H1 (cell line): ENCODE results near the gene FCHSD1. TPM values are rescaled to one million over a fixed set of nuclear protein-coding genes. Genes with fewer than 3 reads are reported as not detected.
A peak's percentile ranks its signal among the peaks of the same experiment; 100 is the strongest.

Experiments used
- CTCF ChIA-PET: fragments of 300-600 bp; sonication (Branson Sonifier 250); formaldehyde crosslinking; loops from one replicate; lab custom pipeline; 2021; ENCODE audit not compliant: partially characterized antibody; lab: Charles Lee
- POLR2A ChIA-PET: fragments of 300-600 bp; sonication (Branson Sonifier 250); formaldehyde crosslinking; loops from one replicate; lab custom pipeline; 2021; ENCODE audit warnings: inconsistent platforms; ENCODE audit not compliant: partially characterized antibody; lab: Charles Lee
- DNase-seq, 2 experiments: peaks; one replicate each; pipeline versions ENCODE4 v3.0.0 to v3.0.0-alpha.2; 2010 to 2022; ENCODE audit warnings: low spot score in 2 of 2, low read depth in 1 of 2, mixed read lengths in 1 of 2
- FAIRE-seq: peaks from 2 replicates; lab custom pipeline; 2011; peaks lifted over from hg19 to GRCh38; lab: Jason Lieb, UNC
- H2AFZ ChIP-seq: 2 replicates; pipeline ENCODE4 v1.8.1; 2012; ENCODE audit warnings: low read length, inconsistent platforms
- H2AK5ac ChIP-seq: 2 replicates; pipeline ENCODE4 v1.6.1; 2013; ENCODE audit warnings: low read depth, low read length
- H2BK120ac ChIP-seq: replicated peaks from 2 replicates; pipeline ENCODE3; 2013; ENCODE audit warnings: low read depth, low read length, inconsistent platforms
- H2BK12ac ChIP-seq: 2 replicates; pipeline ENCODE4 v1.6.1; 2013; ENCODE audit warnings: low read depth, low read length
- H2BK15ac ChIP-seq: 2 replicates; pipeline ENCODE4 v1.6.1; 2013; ENCODE audit warnings: low read length
- H2BK20ac ChIP-seq: 2 replicates; pipeline ENCODE4 v1.6.1; 2013; ENCODE audit warnings: low read length
- H2BK5ac ChIP-seq: 2 replicates; pipeline ENCODE4 v1.6.1; 2013; ENCODE audit warnings: low read depth, low read length
- H3K14ac ChIP-seq: 2 replicates; pipeline ENCODE4 v1.6.1; 2013; ENCODE audit warnings: inconsistent platforms; ENCODE audit not compliant: insufficient read length
- H3K18ac ChIP-seq: 2 replicates; pipeline ENCODE4 v1.6.1; 2013; ENCODE audit warnings: low read length; ENCODE audit errors: extremely low read depth
- H3K23ac ChIP-seq: 2 replicates; pipeline ENCODE4 v1.6.1; 2013; ENCODE audit warnings: inconsistent platforms; ENCODE audit not compliant: insufficient read length
- H3K23me2 ChIP-seq: 2 replicates; pipeline ENCODE4 v1.6.1; 2013; ENCODE audit warnings: low read depth, low read length
- H3K27ac ChIP-seq: 2 replicates; pipeline ENCODE4 v1.6.1; 2011; ENCODE audit warnings: low read depth, low read length, inconsistent platforms
- H3K27me3 ChIP-seq, 4 experiments: replicated peaks in 1 of 4; 1 replicate in 1 of 4; 2 replicates in 3 of 4; pipeline versions ENCODE4 v1.6.1 to v1.8.1; 2011 to 2013; ENCODE audit warnings: low read length in 3 of 4, mild to moderate bottlenecking in 3 of 4, inconsistent platforms in 2 of 4, mixed read lengths in 2 of 4, moderate library complexity in 1 of 4; ENCODE audit not compliant: control insufficient read depth in 3 of 4, insufficient read depth in 3 of 4; ENCODE audit errors: extremely low read depth in 1 of 4
- H3K36me3 ChIP-seq, 4 experiments: 2 replicates each; pipeline versions ENCODE4 v1.6.1 to v1.8.1; 2011 to 2013; ENCODE audit warnings: mild to moderate bottlenecking in 4 of 4, low read length in 3 of 4, moderate library complexity in 2 of 4, control low read depth in 1 of 4, inconsistent platforms in 1 of 4; ENCODE audit not compliant: insufficient read depth in 4 of 4, control insufficient read depth in 2 of 4
- H3K4ac ChIP-seq: replicated peaks from 2 replicates; pipeline ENCODE3; 2013; ENCODE audit warnings: low read length, low read depth, mixed read lengths, inconsistent platforms; ENCODE audit not compliant: insufficient read length
- H3K4me1 ChIP-seq, 4 experiments: replicated peaks in 1 of 4; 1 replicate in 1 of 4; 2 replicates in 3 of 4; pipeline versions ENCODE4 v1.6.1 to v1.8.1; 2011 to 2013; ENCODE audit warnings: low read length in 3 of 4, inconsistent platforms in 2 of 4, mixed read lengths in 1 of 4; ENCODE audit not compliant: insufficient read depth in 4 of 4, control insufficient read depth in 3 of 4
- H3K4me2 ChIP-seq, 2 experiments: 2 replicates each; pipeline versions ENCODE4 v1.6.1 to v1.8.1; 2011 to 2013; ENCODE audit warnings: low read depth in 2 of 2, low read length in 2 of 2, control low read depth in 1 of 2, inconsistent platforms in 1 of 2, mild to moderate bottlenecking in 1 of 2; ENCODE audit not compliant: insufficient read depth in 1 of 2
- H3K4me3 ChIP-seq, 4 experiments: fragments of 200-600, 300-600 bp in 1 of 4; sonication (generic), shearing (Covaris generic), sonication (Bioruptor Twin) in 1 of 4; 2 replicates each; pipeline versions ENCODE4 v1.5.1 to v1.8.1; 2011 to 2016; ENCODE audit warnings: low read length in 4 of 4, low read depth in 3 of 4, control low read depth in 2 of 4, inconsistent platforms in 2 of 4, mild to moderate bottlenecking in 2 of 4, mixed read lengths in 1 of 4, moderate library complexity in 1 of 4; ENCODE audit not compliant: insufficient read depth in 2 of 4; ENCODE audit errors: extremely low read depth in 1 of 4
- H3K56ac ChIP-seq: replicated peaks from 2 replicates; pipeline ENCODE3; 2013; ENCODE audit warnings: low read depth, mild to moderate bottlenecking, mixed read lengths, low read length, inconsistent platforms; ENCODE audit not compliant: insufficient read length
- H3K79me1 ChIP-seq: 2 replicates; pipeline ENCODE4 v1.6.1; 2013; ENCODE audit warnings: low read depth, low read length, control low read depth
- H3K79me2 ChIP-seq, 2 experiments: 2 replicates each; pipeline versions ENCODE4 v1.6.1 to v1.8.1; 2012 to 2013; ENCODE audit warnings: low read length in 2 of 2, mild to moderate bottlenecking in 2 of 2, inconsistent platforms in 1 of 2; ENCODE audit not compliant: insufficient read depth in 2 of 2, control insufficient read depth in 1 of 2
- H3K9ac ChIP-seq, 4 experiments: replicated peaks in 1 of 4; 1 replicate in 1 of 4; 2 replicates in 3 of 4; pipeline versions ENCODE4 v1.6.1 to v1.8.1; 2011 to 2013; ENCODE audit warnings: low read depth in 3 of 4, low read length in 3 of 4, control low read depth in 2 of 4, mild to moderate bottlenecking in 2 of 4, moderate library complexity in 2 of 4, inconsistent platforms in 1 of 4; ENCODE audit errors: extremely low read depth in 1 of 4
- H3K9me3 ChIP-seq, 2 experiments: 2 replicates each; pipeline versions ENCODE4 v1.6.1 to v1.8.1; 2012 to 2013; ENCODE audit warnings: mild to moderate bottlenecking in 2 of 2, moderate library complexity in 2 of 2, control low read depth in 1 of 2, inconsistent platforms in 1 of 2, low read depth in 1 of 2, low read length in 1 of 2, mixed read lengths in 1 of 2; ENCODE audit not compliant: insufficient read depth in 2 of 2
- H4K20me1 ChIP-seq, 2 experiments: replicated peaks in 1 of 2; 2 replicates each; pipeline versions ENCODE3 to v1.8.1; 2011 to 2013; ENCODE audit warnings: inconsistent platforms in 2 of 2, low read length in 2 of 2, mild to moderate bottlenecking in 1 of 2; ENCODE audit not compliant: insufficient read depth in 2 of 2, control insufficient read depth in 1 of 2
- H4K5ac ChIP-seq: 2 replicates; pipeline ENCODE4 v1.6.1; 2013; ENCODE audit warnings: low read length, low read depth, mixed read lengths, inconsistent platforms; ENCODE audit not compliant: insufficient read length
- H4K8ac ChIP-seq: 2 replicates; pipeline ENCODE4 v1.8.0; 2013; ENCODE audit warnings: mild to moderate bottlenecking, moderate library complexity, low read length, inconsistent platforms; ENCODE audit not compliant: insufficient read depth; ENCODE audit errors: extremely low read depth
- H4K91ac ChIP-seq: replicated peaks from 2 replicates; pipeline ENCODE3; 2013; ENCODE audit warnings: low read length, mixed read lengths, inconsistent platforms; ENCODE audit not compliant: insufficient read length
- FOSL1 ChIP-seq: IDR thresholded peaks from 2 replicates; pipeline ENCODE4 v1.6.1; 2011; ENCODE audit warnings: mild to moderate bottlenecking, low read depth, low read length, moderate library complexity; ENCODE audit not compliant: insufficient read depth
- GABPA ChIP-seq: IDR thresholded peaks from 2 replicates; pipeline ENCODE4 v1.6.1; 2011; ENCODE audit warnings: mild to moderate bottlenecking, low read length, moderate library complexity, borderline replicate concordance; ENCODE audit not compliant: insufficient read depth
- HDAC2 ChIP-seq, 2 experiments: fragments of 300-600 bp in 1 of 2; sonication (generic) in 1 of 2; IDR thresholded peaks; 2 replicates each; pipeline ENCODE4 v1.6.1; 2011 to 2012; ENCODE audit warnings: low read depth in 2 of 2, low read length in 2 of 2, mild to moderate bottlenecking in 2 of 2, moderate library complexity in 2 of 2, borderline replicate concordance in 1 of 2, inconsistent platforms in 1 of 2
- KDM1A ChIP-seq: fragments of 200-600, 300-600 bp; sonication (generic); IDR thresholded peaks from 2 replicates; pipeline ENCODE4 v1.7.1; 2016; ENCODE audit warnings: mild to moderate bottlenecking, low read length, borderline replicate concordance
- PHF8 ChIP-seq: fragments of 200-600 bp; sonication (generic); conservative IDR thresholded peaks from 2 replicates; pipeline ENCODE4 v1.7.1; 2012; ENCODE audit warnings: low read depth, mild to moderate bottlenecking, inconsistent platforms, low read length, moderate library complexity
- RXRA ChIP-seq: IDR thresholded peaks from 2 replicates; pipeline ENCODE4 v1.6.1; 2011; ENCODE audit warnings: low read depth, mild to moderate bottlenecking, low read length, moderate library complexity; ENCODE audit not compliant: insufficient read depth
- WGBS, 2 experiments: shearing (Covaris generic) in 1 of 2; methylation state at CpG; one replicate each; pipeline versions ENCODE4 v1.1.6 to v1.1.7; 2013 to 2015; ENCODE audit warnings: low lambda C conversion rate in 2 of 2, mixed read lengths in 2 of 2, inconsistent platforms in 1 of 2, low coverage in 1 of 2, missing lambda C conversion rate in 1 of 2; ENCODE audit not compliant: insufficient replicate concordance in 2 of 2, insufficient coverage in 1 of 2, insufficient read length in 1 of 2; ENCODE audit errors: extremely low coverage in 1 of 2, missing lambda C conversion rate in 1 of 2; 5-methylcytosine and 5-hydroxymethylcytosine counted together
- polyA plus RNA-seq, 7 experiments: library from polyadenylated mRNA; depleted of rRNA in 3 of 7; stranded (reverse) in 5 of 7; unstranded in 2 of 7; fragments of >200 nt in 5 of 7; fragments of 200-250 nt in 2 of 7; gene quantifications; 1 replicate in 5 of 7; 2 replicates in 1 of 7; 4 replicates in 1 of 7; pipeline versions ENCODE4 v1.2.1 to v1.2.3, GENCODE V29; 2011 to 2013; ENCODE audit warnings: missing spikeins in 2 of 7, mixed read lengths in 2 of 7
- total RNA-seq: library from RNA; stranded (reverse); fragmentation: NEBNext Ultra II Directional; extraction: Animal tissue kit (Norgen Biotek cat#: 25700); gene quantifications from 2 replicates; pipeline ENCODE4 v1.2.1, GENCODE V29; 2021
- TF ChIP-seq, protein P1 (sequence below): IDR thresholded peaks from 2 replicates; pipeline ENCODE4 v1.6.1; 2012; ENCODE audit warnings: low read length, inconsistent platforms
- TF ChIP-seq, protein P2 (sequence below): IDR thresholded peaks from 2 replicates; pipeline ENCODE4 v1.6.1; 2012; ENCODE audit warnings: inconsistent platforms
- TF ChIP-seq, protein P3 (sequence below): IDR thresholded peaks from 2 replicates; pipeline ENCODE4 v1.6.1; 2012; ENCODE audit warnings: inconsistent platforms

The FCHSD1 gene
- total and polyA plus RNA-seq, 2 of the 8 experiments (the other 6 are each of a cell fraction or from before 2014, with no cell fraction given), result 22.0 to 30.1 TPM

DNA sequence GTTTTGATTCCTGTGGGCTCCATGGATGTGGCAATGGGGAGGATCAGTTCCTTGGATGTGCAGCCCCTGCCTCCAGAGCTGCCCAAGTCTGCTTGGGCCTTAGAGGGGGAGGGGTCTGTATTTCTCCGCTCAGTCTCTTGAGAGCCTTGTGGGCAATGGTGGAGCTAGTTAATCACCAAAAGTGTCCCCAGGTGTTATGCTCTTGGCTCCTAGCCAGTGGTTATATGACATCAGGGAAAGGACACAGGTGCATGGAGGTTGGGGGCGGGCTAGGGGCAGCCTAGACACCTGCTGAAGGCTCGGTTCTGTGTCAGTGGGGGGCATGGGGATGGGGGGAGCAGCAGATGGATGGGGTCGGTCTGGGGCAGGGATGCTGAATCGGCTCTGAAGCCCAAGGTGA, 43.3 kb upstream of the FCHSD1 start:
- POLR2A ChIA-PET, result interaction anchor here (0.6 to 3.1 kb wide), 4 partner anchors 11 to 199 kb away, joined by 3 to 18 read pairs (median 4); partner anchors contain the start of gene PCDH1
- no peaks in the 10 kb centered on the region for H3K79me1 ChIP-seq
- H3K4me2 ChIP-seq, result no peak overlapping the region
- H3K9me3 ChIP-seq, result no peaks in the 10 kb centered on the region
- 96% methylated on average over 5 of the region's 5 CpGs; no CpG with 5 or more reads in 1 of the 2 experiments for WGBS, 2 experiments
- no peak overlapping the region for H3K56ac ChIP-seq
- no peak overlapping the region for H4K91ac ChIP-seq
- CTCF ChIA-PET, result interaction anchor here (0.5 to 15.1 kb wide), 28 partner anchors 8 to 353 kb away, joined by 3 to 345 read pairs (median 7); partner anchors contain the start of genes ARAP3, PCDH1, PCDH12 and RNF14
- no peak overlapping the region for H3K23ac ChIP-seq
- H4K8ac ChIP-seq, result no peak overlapping the region
- peaks cover 0 to 6% (median 1%) of the 10 kb centered on the region in 4 experiments; a peak in 1 of 7 replicates for H3K27me3 ChIP-seq
- no peak overlapping the region for H3K18ac ChIP-seq
- H3K79me2 ChIP-seq, result no peaks in the 10 kb centered on the region
- H2BK12ac ChIP-seq, result peak overlapping the region; percentile 45; the same call in 1 of the 2 replicates
- no peak overlapping the region for H2BK120ac ChIP-seq
- no peak overlapping the region for H3K27ac ChIP-seq
- TF ChIP-seq RXRA (no peak), FOSL1 (no peak), PHF8 (no peak), HDAC2 (IDR thresholded peaks at IDR 0.05; ENCODE audit: borderline replicate concordance in 1 of 2, low read depth in 2 of 2, low read length in 2 of 2) (no peak), KDM1A (no peak), GABPA (no peak)
- TF ChIP-seq, protein P1, sequence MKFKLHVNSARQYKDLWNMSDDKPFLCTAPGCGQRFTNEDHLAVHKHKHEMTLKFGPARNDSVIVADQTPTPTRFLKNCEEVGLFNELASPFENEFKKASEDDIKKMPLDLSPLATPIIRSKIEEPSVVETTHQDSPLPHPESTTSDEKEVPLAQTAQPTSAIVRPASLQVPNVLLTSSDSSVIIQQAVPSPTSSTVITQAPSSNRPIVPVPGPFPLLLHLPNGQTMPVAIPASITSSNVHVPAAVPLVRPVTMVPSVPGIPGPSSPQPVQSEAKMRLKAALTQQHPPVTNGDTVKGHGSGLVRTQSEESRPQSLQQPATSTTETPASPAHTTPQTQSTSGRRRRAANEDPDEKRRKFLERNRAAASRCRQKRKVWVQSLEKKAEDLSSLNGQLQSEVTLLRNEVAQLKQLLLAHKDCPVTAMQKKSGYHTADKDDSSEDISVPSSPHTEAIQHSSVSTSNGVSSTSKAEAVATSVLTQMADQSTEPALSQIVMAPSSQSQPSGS, result no peak
- TF ChIP-seq, protein P2, sequence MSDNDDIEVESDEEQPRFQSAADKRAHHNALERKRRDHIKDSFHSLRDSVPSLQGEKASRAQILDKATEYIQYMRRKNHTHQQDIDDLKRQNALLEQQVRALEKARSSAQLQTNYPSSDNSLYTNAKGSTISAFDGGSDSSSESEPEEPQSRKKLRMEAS, result no peak
- TF ChIP-seq, protein P3, sequence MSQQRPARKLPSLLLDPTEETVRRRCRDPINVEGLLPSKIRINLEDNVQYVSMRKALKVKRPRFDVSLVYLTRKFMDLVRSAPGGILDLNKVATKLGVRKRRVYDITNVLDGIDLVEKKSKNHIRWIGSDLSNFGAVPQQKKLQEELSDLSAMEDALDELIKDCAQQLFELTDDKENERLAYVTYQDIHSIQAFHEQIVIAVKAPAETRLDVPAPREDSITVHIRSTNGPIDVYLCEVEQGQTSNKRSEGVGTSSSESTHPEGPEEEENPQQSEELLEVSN, result no peak
- H3K4ac ChIP-seq, result no peak overlapping the region
- peaks cover 4 to 13% (median 9%) of the 10 kb centered on the region in 4 experiments for H3K4me1 ChIP-seq
- no peak for FAIRE-seq
- H3K14ac ChIP-seq, result no peak overlapping the region
- H4K5ac ChIP-seq, result no peak overlapping the region
- H2BK15ac ChIP-seq, result 0 out of 2 replicates have a peak overlapping the region, but pooled peaks have one; percentile 16
- no peak overlapping the region for H3K9ac ChIP-seq
- no peaks in the 10 kb centered on the region for H3K36me3 ChIP-seq
- no peak overlapping the region for H2BK5ac ChIP-seq
- no peak overlapping the region for H2AFZ ChIP-seq
- no peak overlapping the region for H3K4me3 ChIP-seq
- H4K20me1 ChIP-seq, result no peaks in the 10 kb centered on the region
- no peak overlapping the region for H2AK5ac ChIP-seq
- no peak overlapping the region for H2BK20ac ChIP-seq
- no peaks in the 10 kb centered on the region for H3K23me2 ChIP-seq
- no peak for DNase-seq
